T-helper 1 cell (primary cell): Measurements from ENCODE around the gene MAPKAP1.

Source experiments
- DNase-seq, 5 donors: peaks; one replicate each; pipeline ENCODE4 v3.0.0-alpha.2; 2012 to 2020

Gene MAPKAP1

DNA sequence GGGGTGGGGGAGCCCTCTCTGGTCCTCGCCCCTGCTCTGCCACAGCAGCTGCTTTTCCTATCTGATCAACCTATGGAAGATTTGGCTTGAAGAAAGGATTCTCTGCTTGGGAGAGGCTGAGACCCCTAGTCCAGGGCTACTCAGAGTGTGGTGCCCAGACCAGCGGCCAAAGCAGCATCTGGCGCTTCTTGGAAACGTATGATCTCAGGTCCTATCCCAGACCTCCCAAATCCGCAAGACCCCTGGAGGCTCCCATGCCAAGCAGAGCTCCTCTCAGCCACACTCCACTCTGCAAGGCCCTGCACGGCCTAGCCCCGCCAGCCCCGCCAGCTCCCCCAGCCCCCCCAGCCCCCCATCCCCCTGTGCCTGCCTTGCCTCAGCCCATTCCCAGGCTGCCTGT, 263.6 kb downstream of the MAPKAP1 start:
- DNase-seq, result no peak

DNA sequence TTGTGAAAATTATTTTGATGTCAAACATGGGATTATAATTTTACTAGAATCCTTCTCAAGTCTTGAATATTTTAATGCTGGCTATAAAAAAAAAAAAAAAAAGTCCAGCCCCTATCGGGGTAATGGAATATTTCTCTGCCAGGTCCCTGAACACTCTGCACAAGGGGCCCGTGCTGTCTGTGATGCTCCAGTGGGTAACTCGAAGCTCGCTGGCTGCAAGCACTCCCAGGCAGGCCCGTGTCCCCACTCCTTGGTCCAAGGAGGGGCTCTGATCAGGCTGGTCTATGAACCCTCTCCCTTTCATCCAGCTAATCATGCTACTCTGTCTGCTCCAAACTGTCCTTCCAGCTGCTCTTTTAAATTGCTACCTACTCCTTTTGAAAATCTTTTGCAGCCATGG, 264.6 kb downstream of the MAPKAP1 start:
- DNase-seq, result no peak

DNA sequence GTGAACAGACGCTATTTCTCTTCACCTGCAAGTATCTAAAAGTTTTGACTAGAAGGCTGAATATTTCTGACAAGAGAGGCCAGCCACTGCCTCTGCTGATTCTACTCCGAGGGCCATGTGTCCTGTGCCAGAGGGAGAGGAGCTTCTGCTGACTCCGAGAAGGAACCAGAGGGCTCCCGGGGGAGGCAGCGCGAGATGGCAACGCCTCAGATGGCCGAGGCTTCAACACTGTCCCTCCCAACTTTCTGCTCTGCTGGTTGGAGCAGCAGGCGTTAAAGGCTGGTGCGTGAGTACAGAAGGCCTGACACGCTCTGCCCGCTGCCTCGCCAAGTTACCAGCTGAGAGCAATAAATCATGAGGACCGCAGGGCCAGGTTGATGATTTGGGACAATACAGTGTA, 266.6 kb downstream of the MAPKAP1 start:
- DNase-seq, result no peak

DNA sequence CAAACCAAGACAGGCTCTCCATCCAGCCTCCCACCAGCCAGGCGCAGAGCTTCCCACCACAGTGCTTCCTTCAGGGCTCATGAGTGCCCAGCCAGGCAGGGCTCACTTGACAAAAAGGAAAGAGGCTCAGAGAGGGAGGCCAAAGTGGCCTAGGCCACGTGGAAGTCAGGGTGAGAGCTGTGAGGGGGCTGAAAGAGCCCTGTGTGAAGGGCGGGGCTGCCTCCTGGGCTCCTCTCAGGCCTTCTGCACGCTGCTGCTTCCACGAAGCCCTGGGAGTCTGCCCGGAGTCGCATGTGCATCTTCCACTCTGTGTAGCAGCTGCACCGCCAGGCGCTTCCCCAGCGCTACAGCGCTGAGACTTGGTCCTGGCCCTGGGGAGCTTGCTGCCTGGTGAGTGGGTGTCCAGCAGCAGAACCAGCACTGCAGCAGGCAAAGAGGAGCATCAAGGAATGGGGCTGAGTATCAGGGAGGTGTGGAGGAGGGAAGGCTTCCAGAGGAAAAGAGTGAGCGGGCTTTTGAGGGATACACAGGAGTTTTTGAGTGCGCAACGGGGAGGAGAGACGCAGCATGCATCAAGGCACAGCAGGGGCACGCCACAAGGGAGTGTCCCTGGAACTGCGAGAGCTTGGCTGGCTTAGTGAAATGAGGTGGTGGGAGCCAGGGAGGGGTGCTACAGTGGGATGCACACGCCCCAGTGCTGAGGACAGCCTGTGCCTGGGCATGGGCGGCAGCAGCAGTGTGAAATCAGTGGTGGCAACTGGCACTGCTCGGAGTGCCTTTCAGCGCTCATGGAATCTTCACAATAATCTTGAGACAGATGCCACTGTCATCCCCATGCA, 267.4 kb downstream of the MAPKAP1 start:
- DNase-seq, result no peak

DNA sequence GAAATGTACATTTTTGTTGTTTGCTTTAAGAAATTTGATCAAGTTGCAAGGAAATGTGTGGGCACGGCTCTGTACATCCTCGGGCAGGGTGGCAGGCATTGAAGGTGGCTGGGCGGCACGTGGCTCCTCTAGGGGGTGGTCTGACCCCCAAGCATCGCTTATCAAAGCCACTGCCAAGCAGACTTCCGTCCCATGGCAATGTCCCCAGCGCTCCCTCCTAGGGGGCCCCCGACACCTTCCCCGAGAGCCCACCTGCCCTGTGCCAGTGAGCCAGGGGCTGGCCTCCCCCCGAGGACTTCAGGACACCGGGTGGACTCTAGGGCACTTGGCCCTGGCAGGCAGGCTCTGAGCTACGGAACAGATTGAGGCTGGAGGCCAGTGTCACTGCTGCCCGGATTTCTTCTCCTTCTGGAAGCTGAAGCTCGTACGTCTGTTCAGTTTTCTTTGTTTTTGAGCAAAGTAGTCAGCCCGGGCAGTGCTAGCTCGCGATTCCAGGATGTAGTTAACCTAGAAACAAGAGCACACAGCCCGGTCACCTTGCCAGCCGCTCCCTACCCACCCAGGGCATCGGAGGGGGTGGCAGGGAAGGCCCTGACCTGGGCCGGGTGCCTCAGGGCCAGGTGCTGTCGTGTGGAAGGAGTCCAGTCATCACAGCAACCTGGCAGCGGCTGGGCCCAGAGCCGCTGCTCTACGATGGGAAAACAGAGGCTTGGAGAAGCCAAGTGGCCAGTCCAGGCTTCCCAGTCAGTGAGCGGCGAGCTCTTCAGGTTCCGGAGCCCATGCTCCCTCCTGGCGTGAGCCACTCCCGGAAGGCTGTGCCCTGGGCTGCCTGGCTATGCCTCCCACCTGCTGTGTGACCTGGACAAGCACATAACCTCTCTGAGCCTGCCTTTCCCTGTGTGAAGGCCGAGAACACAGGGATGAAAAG, 268.2 kb downstream of the MAPKAP1 start:
- no peak for DNase-seq

DNA sequence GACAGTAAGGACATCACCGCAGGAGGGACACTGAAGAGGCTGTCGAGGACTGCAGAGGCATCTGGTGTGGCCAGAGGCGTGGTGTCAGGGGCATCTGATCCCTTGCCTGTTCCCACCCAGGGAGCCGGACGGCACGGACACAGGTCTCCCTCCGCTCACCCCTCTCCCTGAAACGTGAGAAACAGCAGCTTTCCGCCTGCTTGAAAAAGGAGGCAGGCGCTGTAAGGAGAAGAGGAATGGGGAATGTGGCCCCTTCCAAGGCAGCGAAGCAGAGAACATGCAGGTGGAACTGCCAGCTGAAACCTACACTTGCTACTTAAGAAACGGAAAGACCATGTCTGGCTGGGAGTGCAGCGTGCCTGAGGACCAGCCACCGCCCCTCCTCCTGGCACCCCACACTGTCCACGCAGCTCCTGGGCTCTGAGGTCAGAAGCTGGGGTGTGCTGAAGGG, 269.2 kb downstream of the MAPKAP1 start:
- no peak for DNase-seq

DNA sequence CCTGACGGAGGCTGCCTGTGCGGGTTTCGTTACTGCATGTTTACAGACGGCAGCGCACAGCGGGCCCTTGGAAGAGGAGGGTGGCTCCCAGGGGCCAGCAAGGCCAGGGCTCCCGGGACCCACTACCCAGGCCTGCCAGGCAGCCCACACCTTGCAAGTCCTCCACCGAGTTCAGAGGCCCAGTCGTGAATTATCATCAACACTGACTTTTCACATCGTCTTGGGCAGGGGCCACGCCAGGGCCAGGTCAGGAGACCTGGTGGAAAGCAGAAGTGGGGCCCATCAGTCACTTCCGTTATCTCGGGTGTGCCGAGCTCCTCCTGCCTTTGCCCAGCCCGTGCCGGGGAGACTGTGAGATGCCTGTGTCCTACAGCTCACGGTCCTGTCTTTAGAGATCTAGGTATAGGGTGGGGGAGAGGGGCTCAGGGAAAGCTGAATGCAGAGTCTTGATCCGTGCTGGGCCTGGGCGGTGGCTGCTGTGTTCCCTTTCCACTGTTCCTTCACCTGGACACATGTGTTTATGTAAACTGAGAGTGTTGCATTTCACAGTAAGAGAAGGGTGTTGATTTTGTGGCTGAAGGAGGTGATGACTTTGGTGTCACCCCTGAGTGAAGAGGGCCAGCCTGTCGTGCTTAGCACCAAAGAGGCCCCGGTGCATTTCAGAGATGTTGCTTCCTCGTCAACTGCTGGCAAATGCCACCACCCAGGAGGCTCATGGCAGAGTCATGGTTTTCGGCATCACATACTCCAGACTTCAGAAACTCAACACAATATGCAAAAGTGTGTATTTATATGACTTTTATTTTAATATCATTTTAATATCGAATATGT, 270.2 kb downstream of the MAPKAP1 start:
- DNase-seq, result no peak

DNA sequence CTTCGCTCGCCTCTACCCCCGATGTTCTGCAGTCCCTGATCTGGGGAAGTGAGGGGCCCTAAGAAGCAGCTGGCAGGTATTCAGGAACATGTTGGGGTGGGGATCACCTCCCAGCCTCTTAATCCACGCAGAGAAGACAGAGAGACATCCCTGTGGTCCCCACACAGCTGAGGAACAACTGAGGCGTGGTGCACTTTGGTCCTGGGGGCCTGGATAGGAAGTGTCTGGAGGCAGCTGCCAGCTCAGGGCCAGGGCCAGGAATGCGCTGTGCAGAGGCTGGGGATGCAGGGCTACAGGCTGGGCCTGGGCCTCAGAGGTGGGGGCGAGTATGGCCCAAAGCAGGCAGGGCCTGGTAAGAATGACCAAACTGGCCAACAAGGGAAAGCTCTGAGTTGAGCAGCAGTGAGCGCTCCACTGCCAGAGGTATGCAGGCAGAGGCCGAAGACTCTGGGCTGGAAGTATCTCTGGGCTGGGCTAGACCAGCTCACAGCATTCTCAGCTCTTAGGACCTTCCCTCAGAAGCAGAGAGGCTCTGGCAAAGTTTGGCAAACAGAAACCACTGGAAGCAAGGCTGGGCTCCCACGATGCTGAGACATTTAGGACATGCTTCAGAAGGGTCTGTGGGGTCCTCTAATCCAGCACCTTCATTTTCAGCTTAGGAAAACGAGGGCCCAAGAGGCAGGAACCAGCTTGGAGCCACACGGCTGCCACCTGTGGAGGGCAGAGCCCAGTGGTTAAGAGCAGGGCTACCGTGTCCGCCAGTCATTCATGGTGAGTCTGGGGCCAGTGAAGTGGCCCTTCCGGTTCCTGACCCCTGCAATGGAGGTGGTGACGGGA, 271.0 kb downstream of the MAPKAP1 start:
- no peak for DNase-seq

DNA sequence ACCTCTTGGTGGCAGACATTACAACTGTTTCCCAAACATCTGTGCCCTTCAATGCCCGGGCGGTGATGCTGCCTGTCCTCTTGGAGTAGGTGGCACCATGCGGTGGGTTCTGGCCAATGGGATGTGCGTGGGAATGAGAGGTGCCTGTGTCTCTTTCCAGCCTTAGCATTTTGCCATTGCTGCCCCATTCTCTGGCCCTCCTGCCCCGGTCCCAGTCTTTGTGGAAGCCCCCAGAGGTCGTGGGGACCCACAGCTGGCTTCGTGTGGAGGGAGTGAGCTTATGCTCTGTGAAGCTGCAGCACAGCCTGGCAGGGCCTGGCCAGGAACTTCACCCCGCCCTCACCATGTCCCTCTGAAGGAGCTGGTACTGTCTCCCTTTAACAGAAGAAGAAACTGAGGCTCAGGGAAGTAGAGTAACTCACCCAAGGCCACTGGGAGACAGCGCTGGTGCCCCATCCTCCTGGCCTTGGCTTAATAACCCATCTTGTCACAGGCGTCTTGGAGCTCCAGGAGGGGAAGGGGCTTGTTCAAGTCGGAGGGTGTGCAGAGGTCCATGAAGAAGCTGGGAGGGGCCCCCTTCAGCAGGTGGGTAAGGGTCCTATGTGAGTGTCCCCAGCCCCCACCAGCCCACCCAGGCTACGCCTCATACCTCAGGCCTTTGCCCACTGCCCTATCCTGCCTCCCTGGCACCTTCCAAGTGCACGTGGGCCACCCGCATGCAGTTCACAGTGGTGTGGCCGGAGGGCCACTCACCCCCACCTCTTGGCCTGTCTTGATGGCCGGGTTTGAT, 271.8 kb downstream of the MAPKAP1 start:
- DNase-seq, result no peak

DNA sequence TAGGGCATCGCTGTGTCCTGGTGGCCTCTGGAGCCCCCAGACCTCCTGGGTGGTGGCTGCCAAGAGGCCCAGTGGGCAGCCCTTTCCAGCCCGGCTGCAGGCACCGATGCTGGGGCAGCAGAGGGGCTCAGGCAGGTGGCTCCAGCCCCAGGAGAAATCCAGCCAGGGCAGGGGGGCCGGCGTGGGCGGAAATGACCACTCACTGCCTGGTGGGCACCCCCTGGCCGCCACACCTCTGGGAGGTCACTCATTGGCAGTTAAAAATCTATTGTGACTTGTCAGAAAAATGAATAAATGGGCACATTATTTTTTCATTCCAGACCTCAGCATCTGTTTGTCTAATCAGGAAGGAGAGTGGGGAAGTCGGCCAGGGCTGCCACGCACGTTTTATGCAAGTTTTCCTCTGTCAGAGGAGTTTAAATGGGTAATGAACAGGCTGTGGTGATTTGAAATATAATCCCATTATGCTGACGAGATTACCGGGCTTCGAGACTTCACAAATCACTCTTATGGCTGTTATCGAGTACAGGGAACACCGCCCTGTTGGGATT, 273.5 kb downstream of the MAPKAP1 start:
- no peak for DNase-seq

DNA sequence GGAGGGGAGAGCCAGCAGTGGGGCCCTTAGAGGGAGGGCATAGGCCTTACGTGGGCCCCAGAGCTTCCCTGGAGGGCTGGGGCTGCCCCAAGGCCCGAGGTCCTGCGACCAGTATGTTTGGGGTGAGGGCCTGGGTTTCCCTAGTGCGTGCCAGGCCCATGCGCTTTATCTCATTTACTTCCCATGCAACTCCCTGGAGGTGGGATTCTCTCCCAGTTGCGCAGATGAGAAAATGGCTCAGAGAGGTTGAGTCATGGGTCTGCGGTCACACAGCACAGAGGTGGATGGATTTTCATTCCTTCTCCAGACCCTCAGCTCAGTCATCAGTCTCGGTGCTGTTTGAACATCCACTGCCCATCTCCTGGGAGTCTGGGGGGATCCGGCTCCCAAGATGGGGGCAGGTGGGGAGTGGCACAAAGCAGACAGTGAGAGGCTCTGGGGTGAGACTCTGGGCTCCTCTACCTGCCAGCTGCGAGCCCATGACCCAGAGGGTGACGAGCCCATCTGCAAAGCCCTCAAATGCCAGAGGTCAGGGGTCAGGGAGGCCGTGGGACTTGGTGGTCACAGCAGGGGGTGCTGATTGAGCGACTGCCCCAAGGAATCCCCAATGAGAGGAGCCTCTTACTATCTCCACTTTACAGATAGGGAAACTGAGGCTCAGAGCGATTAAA, 274.2 kb downstream of the MAPKAP1 start:
- no peak for DNase-seq

DNA sequence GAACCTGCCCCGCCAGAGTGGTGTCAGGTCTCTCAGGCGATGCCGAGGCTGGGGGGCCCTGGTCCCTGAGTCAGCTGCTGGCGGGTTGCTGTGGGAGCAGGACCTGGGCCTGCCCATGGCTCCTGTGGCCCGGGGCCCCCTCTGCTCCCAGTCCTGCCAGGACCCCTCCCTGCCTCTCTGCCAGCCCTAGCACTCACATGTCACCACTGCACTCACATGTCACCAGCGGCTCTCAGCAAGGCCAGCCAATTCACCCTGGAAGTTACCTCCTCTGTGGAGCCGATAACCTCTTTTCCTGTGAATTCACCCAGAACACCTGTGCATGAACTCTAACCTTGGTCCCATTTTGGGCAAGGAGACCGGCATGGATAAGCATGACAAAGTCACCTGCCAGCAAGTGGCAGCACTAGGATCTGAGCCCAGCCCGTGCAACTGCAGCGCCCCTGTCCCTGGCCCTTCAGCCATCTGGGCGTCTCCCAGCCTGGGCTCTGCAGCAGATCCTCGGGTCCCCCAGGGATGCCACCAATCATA, 275.2 kb downstream of the MAPKAP1 start:
- DNase-seq, result no peak

DNA sequence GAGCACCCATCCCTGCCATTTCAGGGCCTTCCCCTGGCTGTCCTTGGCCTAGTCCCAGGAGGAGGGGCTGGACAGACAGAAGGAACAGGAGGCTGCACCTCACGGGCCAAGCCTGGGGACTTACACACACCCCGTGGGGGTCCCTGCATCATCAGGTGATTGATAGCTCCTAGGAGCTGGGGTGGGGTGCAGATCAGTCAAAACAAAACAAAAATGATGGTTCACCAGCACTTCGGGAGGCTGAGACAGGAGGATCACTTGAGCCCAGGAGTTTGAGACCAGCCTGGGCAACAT, 276.0 kb downstream of the MAPKAP1 start:
- DNase-seq, result no peak

DNA sequence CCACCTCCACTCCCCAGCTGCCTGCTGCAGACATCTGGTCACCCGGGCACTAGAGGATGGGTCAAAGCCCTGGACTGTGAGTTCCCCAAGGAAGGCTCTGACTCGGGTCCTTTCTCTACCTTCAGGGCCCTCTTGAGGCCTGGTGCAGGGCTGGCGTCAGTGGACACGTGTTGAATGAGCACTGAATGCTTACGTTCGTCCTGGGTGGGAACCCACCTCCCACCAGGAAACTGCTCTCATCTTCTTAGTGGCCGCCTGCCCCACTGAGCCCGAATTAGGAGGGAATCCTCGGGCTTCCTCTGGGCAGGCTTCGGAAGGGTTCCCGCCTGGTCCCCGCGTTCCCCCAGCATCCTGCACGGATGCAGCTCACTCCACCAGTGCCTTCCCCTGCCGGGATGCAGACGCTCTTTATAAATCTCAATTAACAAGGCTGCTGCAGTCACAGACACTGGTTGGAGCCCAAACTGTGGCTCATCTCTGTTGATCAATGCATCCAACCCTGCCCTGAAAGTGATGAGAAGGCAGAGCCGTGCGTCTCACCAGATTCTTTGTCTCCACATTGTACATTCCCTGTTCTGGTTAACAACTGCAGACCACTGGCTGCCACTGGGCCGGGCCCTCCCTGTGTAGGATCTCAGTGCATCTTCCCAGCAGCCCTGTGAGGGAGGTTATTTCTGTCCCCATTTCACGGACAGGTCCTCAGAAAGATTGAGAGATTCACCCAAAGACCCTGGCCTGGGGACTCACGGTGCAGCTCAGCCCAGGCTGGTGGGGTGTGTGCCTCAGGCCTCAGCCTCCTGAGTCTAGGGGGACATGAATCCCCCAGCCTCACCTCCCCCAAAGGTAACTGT, 276.6 kb downstream of the MAPKAP1 start:
- DNase-seq, result no peak

DNA sequence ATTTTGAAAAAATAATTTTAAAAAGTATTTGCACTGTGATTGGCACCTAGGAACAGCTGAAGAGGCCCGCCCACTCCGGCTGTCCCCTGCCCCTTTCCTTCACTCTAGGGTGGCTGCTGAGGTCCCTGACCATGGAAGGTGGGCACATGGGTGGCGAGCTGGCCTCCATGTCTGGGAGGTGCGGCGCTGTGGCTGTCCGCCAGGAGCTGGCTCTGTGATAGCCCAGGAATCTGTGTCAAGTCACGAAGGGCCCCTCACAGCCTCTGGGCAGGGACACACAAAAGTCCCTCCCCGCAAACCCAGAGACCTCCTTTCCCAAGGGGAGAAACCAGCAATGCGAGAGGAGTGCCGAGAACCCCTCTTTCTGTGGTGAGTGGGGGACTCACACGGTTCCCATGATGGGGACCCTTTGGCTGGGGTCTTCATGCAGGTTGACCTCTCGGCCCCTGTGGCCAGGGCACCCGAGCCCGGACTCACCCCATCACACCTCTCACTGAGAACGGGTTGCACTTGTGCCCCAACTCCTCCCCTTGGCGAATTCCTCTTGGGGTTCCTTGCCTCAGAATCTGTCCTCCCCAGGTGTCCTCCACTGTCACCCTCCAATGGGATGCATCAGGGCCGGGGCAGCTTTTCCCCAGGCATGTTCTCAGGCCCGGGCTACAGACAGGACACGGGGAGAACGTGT, 277.4 kb downstream of the MAPKAP1 start:
- DNase-seq, result no peak

DNA sequence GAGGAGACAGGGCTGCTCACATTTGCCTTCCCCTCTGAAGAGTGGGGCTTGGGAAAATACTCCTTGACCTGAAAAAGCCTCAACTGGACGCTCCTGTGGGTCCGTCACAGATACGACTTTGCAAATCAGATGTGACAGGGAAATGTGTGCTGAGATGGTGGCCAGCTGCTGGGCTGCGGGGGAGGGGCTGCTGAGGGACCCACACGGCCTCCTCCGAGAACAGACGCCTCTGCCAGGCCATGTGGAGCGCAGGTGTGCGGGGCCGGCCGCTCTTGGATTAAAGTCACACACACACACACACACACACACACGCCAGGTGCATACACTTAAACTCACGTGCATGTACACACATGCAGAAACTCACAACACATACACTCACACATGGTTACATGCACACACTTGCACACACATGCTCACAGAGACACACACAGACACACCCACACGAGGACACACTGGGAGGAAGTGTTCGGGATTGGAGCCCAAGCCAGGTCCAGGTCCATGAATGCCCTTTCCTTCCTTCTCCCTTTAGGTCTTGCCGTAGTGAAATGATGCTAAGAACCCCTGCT, 278.0 kb downstream of the MAPKAP1 start:
- DNase-seq, result no peak

DNA sequence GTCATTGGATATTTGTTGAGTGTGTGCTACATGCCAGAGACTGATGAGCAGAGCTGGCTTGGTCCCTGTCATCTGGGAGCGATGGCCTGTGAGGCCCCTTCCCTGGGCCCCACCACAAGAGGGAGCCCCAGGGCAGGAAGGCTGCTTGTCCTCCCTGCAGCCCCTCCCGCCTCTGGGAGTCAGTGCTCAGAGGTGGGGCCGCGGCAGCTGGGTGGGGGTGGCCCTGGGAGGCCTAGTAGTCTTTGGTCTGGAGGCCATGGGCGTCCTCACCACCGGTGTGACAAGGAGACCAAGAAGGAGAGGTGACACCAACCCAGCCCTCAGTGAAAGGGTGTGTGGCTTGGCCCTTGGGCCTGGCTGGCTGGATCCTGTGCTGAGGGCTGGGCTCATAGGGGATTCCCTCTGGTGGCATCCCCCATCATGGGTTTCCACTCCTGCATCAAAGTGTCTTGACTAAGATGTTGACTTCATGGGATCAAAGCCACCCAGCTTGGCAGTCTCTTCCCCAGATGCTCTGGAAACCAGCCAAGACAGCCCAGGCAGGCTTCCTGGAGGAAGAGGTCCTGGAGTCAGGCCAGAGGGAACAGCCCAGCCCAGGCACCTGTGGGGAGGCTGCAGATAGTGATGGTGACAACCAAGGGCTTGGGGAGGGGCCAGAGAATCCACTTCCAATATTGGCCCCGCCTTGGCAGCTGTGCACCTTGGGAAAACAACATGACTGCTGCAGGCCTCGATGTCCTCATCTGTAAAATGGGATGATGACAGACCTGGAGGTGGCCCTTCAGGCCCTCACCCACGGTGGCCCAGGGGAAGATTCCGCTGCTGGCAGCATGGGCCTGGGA, 278.7 kb downstream of the MAPKAP1 start:
- DNase-seq, result no peak
